ENCODE results near the gene SLC44A5.

Gene SLC44A5

GRCh38 chr1:75588779-75589475 is 22.0 kb downstream of the SLC44A5 start:
- DNase-seq, result no peak

GRCh38 chr1:75587692-75588091 is 23.2 kb downstream of the SLC44A5 start:
- no peak for DNase-seq

DNA sequence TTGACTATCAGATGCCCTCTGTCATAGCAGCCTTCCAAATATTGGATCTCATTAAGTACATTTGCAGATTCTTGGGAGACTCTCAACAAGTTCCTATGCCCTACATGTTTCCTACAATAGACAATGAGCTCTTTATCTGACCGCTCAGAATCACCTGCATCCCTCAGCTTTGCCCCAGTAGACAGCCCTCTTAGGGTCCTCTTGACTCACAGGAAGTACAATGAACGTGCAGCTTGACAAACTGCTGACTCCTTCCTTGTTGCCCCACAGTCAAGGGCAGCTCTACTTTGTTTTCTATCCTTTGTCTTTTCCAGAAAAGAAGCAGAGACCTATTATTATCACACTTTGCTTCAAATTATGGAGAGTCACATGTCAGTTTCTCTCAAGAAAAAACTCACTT is 27.6 kb downstream of the SLC44A5 start:
- DNase-seq, result no peak

DNA sequence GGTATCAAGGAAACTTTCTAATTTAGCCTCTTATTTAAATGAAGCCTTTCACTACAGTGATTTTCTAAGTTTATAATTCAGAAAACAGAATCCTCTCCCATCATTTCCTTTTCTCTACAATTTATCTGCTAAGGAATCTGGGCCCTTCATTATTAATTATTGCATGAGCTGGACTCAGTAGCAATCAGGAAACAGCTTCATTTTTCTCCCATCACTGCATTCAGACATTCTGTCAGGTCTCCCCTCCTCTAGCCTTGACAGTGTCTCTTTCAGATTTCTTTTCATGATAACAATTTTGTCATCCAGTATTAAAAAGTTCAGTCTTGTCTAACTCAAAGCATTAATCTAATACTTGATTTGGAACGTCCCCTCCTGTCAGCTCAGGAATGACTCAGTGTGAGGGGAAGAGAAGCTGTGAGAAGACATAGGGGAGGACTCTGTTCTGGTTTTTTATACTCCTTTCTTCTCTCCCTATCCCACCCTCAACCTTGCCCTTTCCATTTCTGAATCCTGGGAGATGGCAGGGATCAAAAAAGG is 28.1 kb downstream of the SLC44A5 start:
- DNase-seq, result no peak

DNA sequence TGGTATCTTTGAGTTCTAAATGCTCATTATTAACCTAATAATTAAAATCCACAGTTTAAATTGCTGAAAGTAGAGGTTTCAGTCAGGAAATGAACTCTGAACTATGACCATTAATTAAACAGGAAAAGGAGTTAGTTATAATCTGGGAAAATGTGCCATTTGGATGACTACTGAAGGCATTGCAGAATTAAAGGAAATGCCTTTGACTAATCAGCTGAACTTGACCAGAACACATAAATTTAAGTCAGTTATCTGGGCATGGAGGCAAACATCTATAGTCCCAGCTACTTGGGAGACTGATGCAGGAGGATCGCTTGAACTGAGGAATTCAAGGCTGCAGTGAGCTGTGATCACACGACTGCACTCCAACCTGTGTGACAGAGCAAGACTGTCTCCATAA is 31.9 kb downstream of the SLC44A5 start:
- no peak for DNase-seq

DNA sequence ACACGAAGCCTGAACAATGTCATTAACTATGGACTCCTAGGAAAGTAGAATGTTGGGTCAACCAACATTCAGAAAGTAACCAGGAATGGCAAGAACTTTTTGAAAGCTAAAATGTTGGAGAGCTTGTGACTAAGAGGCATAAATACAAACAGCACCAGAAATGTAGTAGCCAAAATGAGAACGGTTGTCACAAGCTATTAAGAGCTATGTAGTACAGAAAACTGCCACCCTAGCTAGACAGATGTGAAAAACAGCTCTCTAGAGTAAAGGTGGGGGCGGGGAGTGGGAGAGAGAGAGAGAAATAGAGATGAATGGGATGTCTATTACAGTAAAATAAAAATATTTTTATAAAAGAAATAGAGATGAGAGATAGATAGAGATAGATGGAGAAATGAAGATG is 35.1 kb downstream of the SLC44A5 start:
- DNase-seq, result no peak

GRCh38 chr1:75567191-75567590 is 43.7 kb downstream of the SLC44A5 start:
- no peak for DNase-seq

GRCh38 chr1:75559800-75560199 is 51.1 kb downstream of the SLC44A5 start:
- no peak for DNase-seq

- DNase-seq, result no peak
Observed at GRCh38 chr1:75559136-75559535, 51.8 kb downstream of the SLC44A5 start.

DNA sequence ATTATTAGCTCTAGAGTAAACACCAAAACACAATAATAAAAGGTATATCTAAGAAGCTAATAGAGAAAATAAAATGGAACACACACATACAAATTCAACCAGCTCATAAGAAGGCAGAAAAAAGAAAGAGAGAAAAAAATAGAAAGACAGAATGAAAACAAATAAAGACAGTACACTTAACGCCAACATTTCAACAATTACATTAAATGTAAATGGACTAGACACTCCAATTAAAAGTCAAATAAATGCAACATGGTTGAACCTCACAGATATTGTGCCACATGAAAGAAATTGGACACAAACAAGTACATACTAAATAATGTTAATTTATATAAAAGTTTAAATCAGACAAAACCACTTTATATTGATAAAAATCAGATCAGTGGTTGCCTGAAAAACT is 56.0 kb downstream of the SLC44A5 start:
- DNase-seq, result no peak

- no peak for DNase-seq
Observed at GRCh38 chr1:75554181-75554580, 56.7 kb downstream of the SLC44A5 start.

DNA sequence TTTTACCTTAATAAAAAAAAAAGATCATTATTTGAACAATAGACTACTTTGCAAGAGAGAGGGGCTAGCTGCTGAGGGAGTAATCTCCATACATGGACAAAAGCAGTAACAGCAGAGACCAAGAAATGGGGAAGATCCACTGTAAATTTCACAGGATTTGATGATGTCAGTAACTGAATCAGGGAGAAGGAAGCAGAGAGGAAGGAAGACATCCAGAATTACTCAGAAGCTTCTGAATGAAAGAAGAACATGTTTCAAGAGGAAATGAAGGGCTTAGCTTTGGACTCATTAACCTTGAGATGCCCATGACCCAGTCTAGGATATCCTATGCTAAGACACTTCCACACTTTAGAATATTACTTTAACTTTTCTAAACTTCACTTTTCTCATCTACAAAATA is 60.4 kb downstream of the SLC44A5 start:
- no peak for DNase-seq

DNA sequence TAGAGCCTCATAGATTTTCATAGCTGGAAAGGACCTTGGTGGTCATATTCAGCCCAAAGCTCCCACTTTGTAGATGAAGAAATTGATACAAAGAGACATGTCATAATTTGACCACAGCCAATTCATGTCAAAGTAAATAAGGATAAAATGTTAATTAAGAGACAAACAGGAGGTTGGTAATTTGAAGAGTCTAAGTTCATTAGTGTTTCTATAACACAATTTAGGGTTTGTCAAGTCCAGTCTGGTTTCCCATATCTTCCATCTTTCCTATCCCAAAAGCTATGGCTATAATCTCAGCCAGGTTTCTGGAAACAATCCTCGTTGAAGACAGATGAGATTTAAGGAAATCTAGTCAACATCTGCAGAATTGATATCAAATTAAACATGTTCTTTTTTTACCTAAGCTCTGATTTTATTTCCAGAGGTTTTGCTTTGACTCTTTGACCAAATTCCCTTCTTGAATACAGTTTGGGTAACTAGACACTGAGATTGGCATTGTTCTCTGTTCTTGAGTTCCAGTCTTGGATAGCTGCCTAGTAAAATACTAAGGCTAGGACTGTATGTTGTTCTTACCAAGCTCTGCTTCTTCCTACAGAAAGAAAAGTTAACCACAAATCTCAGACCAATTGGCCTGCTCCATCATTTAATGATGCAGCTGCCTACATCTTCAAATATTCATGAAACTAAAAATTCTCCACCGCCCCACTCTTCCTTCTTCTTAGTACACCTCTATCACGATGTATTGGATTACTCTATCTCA is 62.0 kb downstream of the SLC44A5 start:
- no peak for DNase-seq

DNA sequence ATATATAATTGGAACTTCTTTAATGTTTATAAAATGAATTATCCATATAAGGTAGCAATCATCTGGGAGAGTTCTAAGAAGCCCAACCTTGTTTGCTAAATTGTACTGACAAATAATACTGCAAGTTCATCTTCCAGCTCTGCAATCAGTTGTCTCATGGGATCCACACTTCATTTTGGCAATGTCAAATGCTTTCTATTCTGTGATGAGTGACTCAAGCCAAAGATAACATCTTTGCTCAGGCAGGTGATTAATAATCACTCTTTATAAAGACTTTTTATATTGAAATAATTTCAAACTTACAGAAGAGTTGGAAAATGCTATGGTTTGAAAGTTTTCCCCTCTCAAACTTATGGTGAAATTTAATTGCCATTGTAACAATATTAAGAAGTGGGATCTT is 67.2 kb downstream of the SLC44A5 start:
- no peak for DNase-seq

DNA sequence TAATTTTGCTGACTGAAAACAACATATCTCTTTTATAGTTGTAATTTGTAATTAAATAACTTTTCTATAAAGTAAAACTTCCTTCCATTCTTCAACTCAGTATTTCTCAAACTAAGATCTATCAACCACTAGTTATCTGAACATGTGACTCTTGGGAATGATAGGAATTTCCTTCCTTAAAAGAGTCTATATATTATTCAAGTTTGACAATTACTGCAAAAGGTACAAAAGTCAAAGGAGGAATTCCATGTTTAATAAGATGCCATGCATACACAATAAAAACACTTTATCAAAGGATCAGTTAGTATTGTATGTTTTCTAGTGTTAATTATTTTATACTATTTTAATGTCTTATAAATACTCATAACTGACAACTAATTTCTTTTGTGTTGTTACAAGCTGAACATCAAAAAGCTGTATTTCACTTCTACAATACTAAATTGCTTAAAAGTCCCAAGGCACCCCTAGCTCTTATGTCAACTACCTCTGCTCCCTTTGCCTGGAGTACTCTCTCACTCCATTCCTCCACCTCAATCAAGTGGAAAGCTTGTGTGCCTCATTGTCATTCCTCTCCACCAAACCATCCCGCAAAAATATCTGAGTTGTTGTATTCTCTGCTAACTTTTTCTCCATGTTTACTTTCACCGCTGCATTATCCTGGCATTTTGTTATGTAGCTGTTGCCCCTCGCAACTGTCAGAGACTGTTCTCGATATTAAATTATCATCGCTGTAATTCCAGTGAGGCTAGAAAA is 67.9 kb downstream of the SLC44A5 start:
- no peak for DNase-seq

GRCh38 chr1:75539230-75540116 is 71.4 kb downstream of the SLC44A5 start:
- no peak for DNase-seq

DNA sequence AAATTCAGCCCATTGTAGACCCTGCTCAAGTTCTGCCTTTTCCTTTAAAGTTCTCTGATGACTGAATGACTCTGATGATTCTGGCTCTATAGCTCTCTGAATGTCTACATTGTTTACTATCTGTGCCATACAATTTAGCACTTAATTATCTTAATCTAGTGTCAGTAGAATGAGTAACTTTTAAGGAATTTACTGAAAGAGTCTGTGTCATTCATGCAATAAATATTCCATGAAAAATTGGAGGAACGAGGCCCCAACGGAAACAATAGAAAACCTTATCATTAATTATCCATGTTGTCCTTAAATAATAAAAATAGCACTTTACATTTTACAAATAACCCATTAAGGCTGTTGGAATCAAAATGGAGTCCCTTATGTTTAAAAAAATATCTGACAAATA is 77.8 kb downstream of the SLC44A5 start:
- no peak for DNase-seq

GRCh38 chr1:75531570-75531969 is 79.3 kb downstream of the SLC44A5 start:
- DNase-seq, result no peak

DNA sequence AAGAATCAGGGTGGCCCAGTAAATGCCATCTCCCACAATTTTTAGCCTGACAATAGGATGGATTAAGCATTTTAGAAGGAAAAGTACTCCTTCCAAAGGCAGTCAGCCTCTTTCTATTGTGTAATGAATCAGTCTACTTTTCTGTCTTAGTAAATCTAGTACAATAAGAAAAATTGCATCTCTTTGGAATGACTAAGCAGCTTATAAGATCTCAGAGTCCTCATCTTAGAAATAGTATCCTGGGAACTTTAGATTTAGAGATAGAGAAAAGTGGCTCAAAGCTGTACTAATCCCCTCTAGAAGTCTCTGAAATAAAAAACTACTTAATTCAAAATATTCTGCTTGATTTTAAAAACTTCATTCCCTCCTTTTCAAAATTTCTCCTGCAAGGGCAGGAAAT is 81.4 kb downstream of the SLC44A5 start:
- no peak for DNase-seq

DNA sequence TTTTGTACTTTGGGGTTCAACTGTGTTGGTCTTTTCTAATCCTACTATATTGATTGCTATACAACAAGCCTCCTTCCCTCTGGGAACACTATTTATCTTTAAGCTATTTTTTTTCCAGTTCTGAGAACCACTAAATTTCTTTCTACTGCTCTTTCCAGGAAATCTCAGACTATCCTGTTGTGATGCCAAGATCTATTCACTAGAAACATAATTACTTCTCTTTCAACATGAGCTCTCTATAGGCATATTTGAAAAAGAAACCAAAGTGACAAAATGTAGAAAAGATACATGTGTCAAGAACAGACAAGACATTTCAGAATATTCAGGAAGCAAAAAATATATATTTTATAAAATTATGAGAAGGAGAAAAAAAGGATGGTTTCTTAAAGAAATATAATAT is 82.9 kb downstream of the SLC44A5 start:
- DNase-seq, result no peak

DNA sequence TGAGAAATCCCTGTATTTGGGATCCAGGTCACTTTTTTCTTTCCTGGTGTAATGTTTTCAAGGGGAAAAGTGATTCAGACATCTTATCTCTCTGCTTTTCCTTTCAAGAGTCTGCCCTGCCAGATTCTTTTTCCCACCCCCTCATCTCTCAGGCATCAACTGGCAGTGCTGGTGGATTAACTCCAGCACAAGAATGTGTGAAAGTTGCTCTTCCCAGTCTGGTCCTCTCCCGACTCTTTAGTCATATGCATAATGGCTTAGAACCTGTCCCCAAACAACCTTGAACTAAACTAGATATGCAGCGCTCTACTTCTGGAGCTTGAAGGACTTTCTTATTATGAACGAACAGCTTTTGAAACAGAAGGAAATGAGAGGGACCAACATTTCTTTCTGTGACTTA is 88.5 kb downstream of the SLC44A5 start:
- DNase-seq, result no peak

- DNase-seq, result no peak
Observed at GRCh38 chr1:75521658-75522057, 89.3 kb downstream of the SLC44A5 start.
